ENCODE data around the gene ZMYND8. TPM values are rescaled to one million over a fixed set of nuclear protein-coding genes. Genes with fewer than 3 reads are reported as not detected.
"Not testable (repeated sequence)": the region's sequence is repeated elsewhere in the genome, so short reads cannot be mapped to it uniquely, and the experiment has no call there.

The ZMYND8 gene
- total RNA-seq, 1 donor from 2014 or later: 109 TPM

DNA sequence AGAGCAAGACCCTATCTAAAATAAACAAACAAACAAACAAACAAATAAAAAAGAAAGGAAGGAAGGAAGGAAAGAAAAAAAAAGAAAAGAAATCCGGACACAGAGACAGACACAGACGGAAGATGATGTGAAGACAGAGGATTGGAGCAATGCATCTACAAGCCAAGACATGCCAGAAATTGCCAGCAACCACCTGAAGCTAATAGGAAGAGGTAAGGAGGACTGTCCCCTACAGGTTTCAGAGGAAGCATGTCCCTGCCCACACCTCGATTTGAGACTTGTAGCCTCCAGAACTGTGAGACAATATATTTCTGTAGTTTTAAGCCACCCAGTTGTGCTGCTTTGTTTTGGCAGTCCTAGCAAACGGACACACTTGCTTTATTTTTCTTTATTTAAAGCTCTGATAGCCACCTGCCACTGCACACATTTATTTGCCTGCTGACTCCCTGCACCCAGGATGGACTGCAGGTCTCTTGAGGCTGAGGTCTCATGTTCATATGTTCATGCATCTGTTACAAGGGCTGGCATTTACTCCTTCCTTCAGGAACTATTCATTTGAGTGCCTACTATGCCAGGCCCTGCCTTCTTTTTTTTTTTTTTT is 20.7 kb upstream of the ZMYND8 start:
- no peaks in the 10 kb centered on the region for H3K36me3 Mint-ChIP-seq (ENCODE audit: low read depth, unreplicated experiment)
- peaks cover 8% of the 10 kb centered on the region for H3K4me1 Mint-ChIP-seq (ENCODE audit: unreplicated experiment)
- no peak for DNase-seq (ENCODE audit: low spot score)
- no peak for TF ChIP-seq CTCF (IDR thresholded peaks at IDR 0.05; ENCODE audit: unreplicated experiment)
- no peak overlapping the region for H3K4me3 Mint-ChIP-seq (ENCODE audit: unreplicated experiment)
- peaks cover 6% of the 10 kb centered on the region for H3K27me3 Mint-ChIP-seq (ENCODE audit: unreplicated experiment)
- no peak overlapping the region for H3K27ac Mint-ChIP-seq (ENCODE audit: unreplicated experiment)
- no peaks in the 10 kb centered on the region for H3K9me3 Mint-ChIP-seq (ENCODE audit: unreplicated experiment)

DNA sequence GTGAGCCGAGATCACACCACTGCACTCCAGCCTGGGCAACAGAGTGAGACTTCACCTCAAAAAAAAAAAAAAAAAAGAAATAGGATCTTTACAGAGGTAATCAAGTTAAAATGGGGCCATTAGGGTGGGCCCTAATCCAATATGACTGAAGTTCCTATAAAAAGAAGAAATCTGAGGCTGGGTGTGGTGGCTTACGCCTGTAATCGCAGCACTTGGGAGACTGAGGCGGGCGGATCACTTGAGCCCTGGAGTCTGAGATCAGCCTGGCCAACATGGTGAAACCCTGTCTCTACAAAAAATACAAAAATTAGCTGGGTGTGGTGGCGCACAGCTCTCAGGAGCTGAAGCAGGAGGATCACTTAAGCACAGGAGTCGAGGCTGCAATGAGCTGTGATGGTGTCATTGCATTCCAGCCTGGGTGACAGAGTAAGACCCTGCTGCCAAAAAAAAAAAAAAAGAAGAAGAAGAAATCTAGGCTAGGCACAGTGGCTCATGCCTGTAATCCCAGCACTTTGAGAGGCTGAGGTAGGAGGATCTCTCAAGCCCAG is 19.7 kb upstream of the ZMYND8 start:
- DNase-seq (ENCODE audit: low spot score); H3K36me3 Mint-ChIP-seq (ENCODE audit: low read depth, unreplicated experiment); H3K9me3 Mint-ChIP-seq (ENCODE audit: unreplicated experiment); H3K27me3 Mint-ChIP-seq (ENCODE audit: unreplicated experiment); H3K4me3 Mint-ChIP-seq (ENCODE audit: unreplicated experiment); H3K27ac Mint-ChIP-seq (ENCODE audit: unreplicated experiment): not testable (repeated sequence)
- H3K4me1 Mint-ChIP-seq (ENCODE audit: unreplicated experiment): peaks cover 13% of the 10 kb centered on the region

GRCh38 chr20:47374121-47374520 is 17.6 kb upstream of the ZMYND8 start:
- H3K9me3 Mint-ChIP-seq (ENCODE audit: unreplicated experiment); H3K27ac Mint-ChIP-seq (ENCODE audit: unreplicated experiment); H3K36me3 Mint-ChIP-seq (ENCODE audit: low read depth, unreplicated experiment); H3K27me3 Mint-ChIP-seq (ENCODE audit: unreplicated experiment); H3K4me3 Mint-ChIP-seq (ENCODE audit: unreplicated experiment); DNase-seq (ENCODE audit: low spot score): not testable (repeated sequence)
- H3K4me1 Mint-ChIP-seq (ENCODE audit: unreplicated experiment): peaks cover 17% of the 10 kb centered on the region

DNA sequence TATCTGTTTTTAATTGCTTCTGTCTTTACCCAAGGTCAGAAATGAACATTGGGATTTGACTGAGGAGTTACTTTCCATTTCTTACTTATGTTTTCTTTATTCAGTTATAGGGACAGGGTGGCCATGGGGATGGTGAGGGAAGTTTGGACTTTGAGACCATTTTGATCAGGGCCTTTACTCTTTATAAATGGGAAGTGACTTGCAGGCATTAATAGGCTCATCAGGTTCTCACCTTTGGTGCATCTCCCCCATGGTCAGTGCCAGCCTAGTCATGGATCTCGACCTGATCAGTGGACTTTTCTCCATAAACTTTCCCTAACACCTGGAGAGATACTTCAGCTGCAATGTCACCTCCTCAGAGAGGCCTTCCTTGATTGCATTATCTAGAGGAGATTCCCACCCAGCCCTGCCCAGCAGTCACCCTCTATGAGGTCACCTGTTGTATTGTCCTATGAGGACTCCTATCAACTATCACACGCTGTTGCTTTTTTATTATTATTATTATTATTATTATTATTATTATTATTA is 16.8 kb upstream of the ZMYND8 start:
- Mint-ChIP-seq H3K9me3 (ENCODE audit: unreplicated experiment) (peaks cover 3% of the 10 kb centered on the region), H3K36me3 (ENCODE audit: low read depth, unreplicated experiment) (no peaks in the 10 kb centered on the region), H3K4me3 (ENCODE audit: unreplicated experiment) (no peak overlapping the region), H3K4me1 (ENCODE audit: unreplicated experiment) (peaks cover 26% of the 10 kb centered on the region), H3K27ac (ENCODE audit: unreplicated experiment) (no peak overlapping the region), H3K27me3 (ENCODE audit: unreplicated experiment) (peaks cover 3% of the 10 kb centered on the region)
- no peak for TF ChIP-seq CTCF (IDR thresholded peaks at IDR 0.05; ENCODE audit: unreplicated experiment)
- DNase-seq (ENCODE audit: low spot score): no peak

- no peak for DNase-seq (ENCODE audit: low spot score)
- H3K27me3 Mint-ChIP-seq (ENCODE audit: unreplicated experiment): peaks cover 3% of the 10 kb centered on the region
- TF ChIP-seq CTCF (IDR thresholded peaks at IDR 0.05; ENCODE audit: unreplicated experiment): no peak
- H3K4me3 Mint-ChIP-seq (ENCODE audit: unreplicated experiment): no peak overlapping the region
- no peaks in the 10 kb centered on the region for H3K36me3 Mint-ChIP-seq (ENCODE audit: low read depth, unreplicated experiment)
- H3K9me3 Mint-ChIP-seq (ENCODE audit: unreplicated experiment): peaks cover 3% of the 10 kb centered on the region
- H3K27ac Mint-ChIP-seq (ENCODE audit: unreplicated experiment): no peak overlapping the region
- H3K4me1 Mint-ChIP-seq (ENCODE audit: unreplicated experiment): peaks cover 23% of the 10 kb centered on the region
Measured at GRCh38 chr20:47370850-47371782, 14.6 kb upstream of the ZMYND8 start.
